HUES48 (cell line): ENCODE measurements around the gene GPR55.
"Not testable (repeated sequence)": the region's sequence is repeated elsewhere in the genome, so short reads cannot be mapped to it uniquely, and the experiment has no call there.

Experiments
- H3K27ac ChIP-seq: one replicate; pipeline ENCODE4 v1.7.0; 2013; ENCODE audit warnings: low read depth, low read length, inconsistent platforms
- H3K27me3 ChIP-seq: 2 replicates; pipeline ENCODE4 v1.6.1; 2013; ENCODE audit warnings: mild to moderate bottlenecking, low read length; ENCODE audit not compliant: control insufficient read depth, insufficient read depth
- H3K36me3 ChIP-seq: 2 replicates; pipeline ENCODE4 v1.6.1; 2013; ENCODE audit warnings: low read length; ENCODE audit not compliant: control insufficient read depth, insufficient read depth
- H3K4me1 ChIP-seq: 2 replicates; pipeline ENCODE4 v1.6.1; 2013; ENCODE audit warnings: mild to moderate bottlenecking, low read length; ENCODE audit not compliant: control insufficient read depth, insufficient read depth
- H3K4me3 ChIP-seq: 2 replicates; pipeline ENCODE4 v1.5.1; 2013; ENCODE audit warnings: mild to moderate bottlenecking, low read depth, low read length
- H3K9ac ChIP-seq: 2 replicates; pipeline ENCODE4 v1.6.1; 2013; ENCODE audit warnings: mild to moderate bottlenecking, low read depth, low read length, moderate library complexity
- H3K9me3 ChIP-seq: 2 replicates; pipeline ENCODE4 v1.6.1; 2013; ENCODE audit warnings: low read length; ENCODE audit not compliant: control insufficient read depth, insufficient read depth

The GPR55 gene

DNA sequence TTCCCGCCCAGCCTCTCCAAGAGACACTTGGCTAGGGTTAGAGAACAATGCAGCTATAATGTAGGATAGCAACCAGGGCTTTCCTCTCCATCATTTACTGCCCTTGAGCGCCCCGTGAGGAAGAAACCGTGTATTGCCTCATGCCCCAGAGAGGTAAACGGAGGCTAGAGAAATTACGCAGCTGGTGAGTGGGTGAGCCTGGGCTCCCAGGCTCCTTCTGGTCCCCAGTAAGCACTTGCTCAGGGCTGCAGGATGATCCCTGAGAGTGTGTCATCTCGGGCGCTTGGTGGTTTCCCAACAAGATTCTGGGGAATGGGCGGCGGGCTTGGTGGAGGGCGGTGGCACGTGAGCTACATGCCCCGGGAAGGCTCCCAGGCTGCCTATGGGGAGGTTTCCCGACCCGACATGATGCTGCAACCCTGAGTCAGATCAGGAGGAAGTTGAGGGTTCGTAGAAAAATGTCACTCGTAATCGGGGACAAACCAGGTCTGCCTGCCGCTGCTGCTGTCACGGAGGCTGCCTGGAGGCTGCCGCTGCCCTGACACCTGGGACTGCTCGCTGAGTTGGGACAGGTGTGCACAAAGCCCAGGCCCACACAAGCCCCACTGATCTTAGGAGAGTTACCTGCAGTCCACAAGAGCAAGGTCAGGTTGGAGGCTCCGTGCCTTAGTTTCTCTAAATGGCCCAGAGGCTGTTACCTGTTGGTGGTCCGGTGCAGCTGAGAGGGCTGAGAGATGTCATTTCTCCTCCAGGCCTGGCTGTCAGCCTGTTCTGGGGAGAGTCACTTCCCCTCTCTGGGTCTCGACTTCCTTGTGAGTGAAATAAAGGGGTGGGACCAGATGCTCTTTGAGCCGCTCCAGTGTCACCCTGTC, at the start of gene GPR55:
Gene GPR55, minus strand, starts transcription at position 773 of the 872 bp plus-strand sequence. CDS start 14,280 bp downstream, outside the sequence.
- Histone ChIP-seq H3K9ac (no peak within 1 kb of the TSS), H3K4me3 (no peak within 1 kb of the TSS), H3K4me1 (peaks cover 3% of the 10 kb centered on the region; the same call in 1 of the 2 replicates), H3K9me3 (no peaks in the 10 kb centered on the region), H3K27me3 (no peaks in the 10 kb centered on the region), H3K36me3 (no peaks in the 10 kb centered on the region), H3K27ac (no peak within 1 kb of the TSS)

DNA sequence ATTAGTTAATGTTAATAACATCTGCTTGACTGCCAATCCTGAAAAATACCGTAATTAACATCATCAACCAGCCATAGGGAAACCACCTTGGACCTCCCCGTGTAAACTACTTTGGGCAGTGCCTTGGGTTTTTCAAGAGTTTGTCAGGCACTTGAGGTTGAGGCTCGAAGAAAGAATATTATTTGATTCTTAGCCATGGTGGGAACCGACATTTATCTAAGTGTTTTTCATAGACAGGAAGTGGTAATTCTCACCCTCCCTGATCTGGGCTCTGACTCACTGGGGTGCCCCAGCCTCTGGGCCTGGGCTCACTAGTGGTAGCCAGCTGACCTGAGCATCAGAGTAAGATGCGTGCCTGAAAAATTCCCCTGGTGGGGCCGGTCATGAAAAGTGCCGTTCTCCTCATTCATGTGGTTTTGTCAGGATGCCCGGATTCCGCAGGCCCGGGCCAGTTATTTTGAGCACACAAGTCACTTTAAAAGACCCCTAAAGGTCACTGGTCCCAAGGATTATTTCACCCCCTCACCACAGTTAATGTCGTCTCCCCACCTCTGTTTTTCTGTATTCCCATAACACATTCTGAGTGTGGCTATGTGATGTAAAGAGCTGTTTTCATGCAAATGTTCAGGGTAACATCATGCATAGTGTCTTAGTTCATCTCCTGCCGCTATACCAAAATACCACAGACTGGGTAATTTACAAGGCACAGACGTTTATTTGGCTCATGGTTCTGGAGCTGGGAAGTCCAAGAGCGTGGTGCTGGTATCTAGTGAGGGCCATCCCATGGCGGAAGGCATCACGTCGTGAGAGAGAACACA, 49.3 kb upstream of the GPR55 start:
- H3K4me1 ChIP-seq = no peaks in the 10 kb centered on the region
- no peaks in the 10 kb centered on the region for H3K27me3 ChIP-seq
- no peaks in the 10 kb centered on the region for H3K36me3 ChIP-seq
- H3K4me3 ChIP-seq = no peak overlapping the region
- no peaks in the 10 kb centered on the region for H3K9me3 ChIP-seq
- H3K27ac ChIP-seq = no peak overlapping the region
- no peak overlapping the region for H3K9ac ChIP-seq

DNA sequence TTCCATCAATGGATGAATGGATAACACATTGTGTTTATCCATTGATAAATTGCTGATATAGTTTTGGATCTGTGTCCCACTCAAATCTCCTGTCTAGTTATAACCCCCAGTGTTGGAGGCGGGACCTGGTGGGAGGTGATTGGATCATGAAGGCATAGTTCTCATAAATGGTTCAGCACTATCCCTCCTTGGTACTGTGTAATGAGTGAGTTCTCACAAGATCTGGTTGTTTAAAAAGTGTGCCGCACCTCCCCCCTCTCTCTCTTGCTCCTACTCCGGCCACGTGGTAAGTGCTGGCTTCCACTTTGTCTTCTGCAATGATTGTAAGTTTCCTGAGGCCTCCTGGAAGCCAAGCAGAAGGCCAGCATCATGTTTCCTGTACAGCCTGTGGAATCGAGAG, 47.0 kb upstream of the GPR55 start:
- Histone ChIP-seq H3K27me3 (no peaks in the 10 kb centered on the region), H3K4me1 (no peaks in the 10 kb centered on the region), H3K9me3 (no peaks in the 10 kb centered on the region), H3K36me3 (no peaks in the 10 kb centered on the region), H3K4me3 (no peak overlapping the region), H3K27ac (no peak overlapping the region), H3K9ac (no peak overlapping the region)

- no peak overlapping the region for H3K9ac ChIP-seq
- H3K36me3 ChIP-seq = no peaks in the 10 kb centered on the region
- H3K4me3 ChIP-seq = no peak overlapping the region
- no peaks in the 10 kb centered on the region for H3K4me1 ChIP-seq
- no peak overlapping the region for H3K27ac ChIP-seq
- no peaks in the 10 kb centered on the region for H3K27me3 ChIP-seq
- no peaks in the 10 kb centered on the region for H3K9me3 ChIP-seq
Measured at GRCh38 chr2:230969659-230970015, 44.6 kb upstream of the GPR55 start.

GRCh38 chr2:230968921-230969658, 44.0 kb upstream of the GPR55 start:
- Histone ChIP-seq H3K4me1 (no peaks in the 10 kb centered on the region), H3K9me3 (no peaks in the 10 kb centered on the region), H3K4me3 (no peak overlapping the region), H3K9ac (no peak overlapping the region), H3K27me3 (no peaks in the 10 kb centered on the region), H3K27ac (no peak overlapping the region), H3K36me3 (no peaks in the 10 kb centered on the region)

- not testable (repeated sequence) for H3K27me3 ChIP-seq, H3K9ac ChIP-seq, H3K27ac ChIP-seq, H3K4me1 ChIP-seq, H3K36me3 ChIP-seq, H3K4me3 ChIP-seq, H3K9me3 ChIP-seq
Measured at GRCh38 chr2:230968314-230968713, 43.3 kb upstream of the GPR55 start.

DNA sequence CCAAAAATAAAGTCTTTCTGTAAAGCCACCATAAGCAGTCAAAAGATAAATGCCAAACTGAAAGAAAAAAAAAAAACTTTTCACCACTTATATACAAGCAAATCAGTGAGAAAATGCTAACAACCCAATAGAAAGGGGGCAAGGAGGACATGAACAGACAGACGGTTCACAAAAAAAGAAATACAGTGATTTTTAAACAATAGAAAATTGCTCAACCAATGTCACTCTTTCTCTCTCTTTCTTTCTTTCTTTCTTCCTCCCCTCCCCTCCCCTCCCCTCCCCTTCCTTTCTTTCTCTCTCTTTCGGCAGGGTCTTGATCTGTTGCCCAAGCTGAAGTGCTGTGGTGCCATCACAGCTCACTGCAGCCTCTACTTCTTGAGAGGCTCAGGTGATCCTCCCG, 42.1 kb upstream of the GPR55 start:
- Histone ChIP-seq H3K4me3 (no peak overlapping the region), H3K36me3 (no peaks in the 10 kb centered on the region), H3K9me3 (no peaks in the 10 kb centered on the region), H3K4me1 (no peaks in the 10 kb centered on the region), H3K9ac (no peak overlapping the region), H3K27ac (no peak overlapping the region), H3K27me3 (no peaks in the 10 kb centered on the region)

GRCh38 chr2:230964136-230964730, 39.2 kb upstream of the GPR55 start:
- Histone ChIP-seq H3K4me3 (no peak overlapping the region), H3K9ac (no peak overlapping the region), H3K4me1 (no peaks in the 10 kb centered on the region), H3K27me3 (no peaks in the 10 kb centered on the region), H3K27ac (no peak overlapping the region), H3K36me3 (no peaks in the 10 kb centered on the region), H3K9me3 (no peaks in the 10 kb centered on the region)

- Histone ChIP-seq H3K9ac (no peak overlapping the region), H3K4me3 (no peak overlapping the region), H3K27me3 (peaks cover 18% of the 10 kb centered on the region), H3K9me3 (no peaks in the 10 kb centered on the region), H3K36me3 (no peaks in the 10 kb centered on the region), H3K4me1 (peaks cover 7% of the 10 kb centered on the region; the same call in 1 of the 2 replicates), H3K27ac (peak overlapping the region; percentile 14)
Measured at GRCh38 chr2:230961091-230961491, 36.0 kb upstream of the GPR55 start.

GRCh38 chr2:230960026-230960425, 35.0 kb upstream of the GPR55 start:
- peaks cover 12% of the 10 kb centered on the region; the same call in 1 of the 2 replicates for H3K4me1 ChIP-seq
- H3K9me3 ChIP-seq = no peaks in the 10 kb centered on the region
- H3K4me3 ChIP-seq = no peak overlapping the region
- H3K36me3 ChIP-seq = no peaks in the 10 kb centered on the region
- H3K27ac ChIP-seq = no peak overlapping the region
- H3K27me3 ChIP-seq = peaks cover 18% of the 10 kb centered on the region
- H3K9ac ChIP-seq = no peak overlapping the region
